A549 (cell line): Measurements from ENCODE around the gene CLP1. TPM values are rescaled to one million over a fixed set of nuclear protein-coding genes. Genes with fewer than 3 reads are reported as not detected.

Experiments
- ATAC-seq, 2 experiments: fragments of 200-7000 bp in 1 of 2; fragments of >200 bp in 1 of 2; cut with Nextera tagmentation in 1 of 2; cut with Tn5 transposase in 1 of 2; 3 replicates each; pipeline versions ENCODE4 v1.8.0 to v1.9.1; 2018 to 2020; ENCODE audit warnings: mild to moderate bottlenecking in 1 of 2, moderate library complexity in 1 of 2
- CTCF ChIA-PET: fragments of 300-600 bp; sonication (Branson Sonifier 250); formaldehyde crosslinking; extraction: SDS; loops from one replicate; lab custom pipeline; 2021; ENCODE audit warnings: antibody characterized with exemption, inconsistent platforms; lab: Yijun Ruan, JAX
- POLR2A ChIA-PET: fragments of 350-600 bp; formaldehyde crosslinking; extraction: SDS; loops from one replicate; lab custom pipeline; 2021; ENCODE audit warnings: antibody characterized with exemption, inconsistent platforms; lab: Yijun Ruan, JAX
- DNase-seq, 2 experiments: peaks; one replicate each; pipeline versions ENCODE4 v3.0.0 to v3.0.0-alpha.2; 2011 to 2016; ENCODE audit warnings: low read depth in 1 of 2, low spot score in 1 of 2
- FAIRE-seq: peaks from 2 replicates; lab custom pipeline; 2011; peaks lifted over from hg19 to GRCh38; lab: Jason Lieb, UNC
- H3K27ac ChIP-seq, 2 experiments: fragments of >200 bp; sonication (Bioruptor Twin); formaldehyde crosslinking; 3 replicates each; pipeline ENCODE4 v1.5.1; 2016 to 2017
- H3K4me1 ChIP-seq: fragments of >200 bp; sonication (Bioruptor Twin); formaldehyde crosslinking; 3 replicates; pipeline ENCODE4 v1.6.1; 2016
- H3K4me2 ChIP-seq: fragments of >200 bp; sonication (Bioruptor Twin); formaldehyde crosslinking; 3 replicates; pipeline ENCODE4 v1.6.1; 2016
- H3K4me3 ChIP-seq: fragments of >200 bp; sonication (Bioruptor Twin); formaldehyde crosslinking; 3 replicates; pipeline ENCODE4 v1.5.1; 2016
- H3K9me3 ChIP-seq: fragments of >200 bp; sonication (Bioruptor Twin); formaldehyde crosslinking; 3 replicates; pipeline ENCODE4 v1.6.1; 2016
- BCL3 ChIP-seq: fragments of >200 bp; sonication (Bioruptor Twin); formaldehyde crosslinking; IDR thresholded peaks from 3 replicates; pipeline ENCODE4 v1.6.1; 2016
- BHLHE40 ChIP-seq: IDR thresholded peaks from 2 replicates; pipeline ENCODE4 v1.6.1; 2012; ENCODE audit warnings: low read depth, low read length, inconsistent platforms
- CTCF ChIP-seq: fragments of >200 bp; sonication (Bioruptor Twin); formaldehyde crosslinking; IDR thresholded peaks from 3 replicates; pipeline ENCODE4 v1.5.1; 2016
- ESRRA ChIP-seq: fragments of 150-350 bp; IDR thresholded peaks from 2 replicates; pipeline ENCODE4 v1.6.1; 2014; ENCODE audit warnings: mild to moderate bottlenecking, low read length, borderline replicate concordance
- FOSL2 ChIP-seq, 2 experiments: fragments of 450-650 bp in 1 of 2; fragments of >200 bp in 1 of 2; sonication (Bioruptor Twin) in 1 of 2; formaldehyde crosslinking; IDR thresholded peaks; 2 replicates each; pipeline versions ENCODE4 v1.5.0 to v1.6.1; 2016 to 2020; ENCODE audit warnings: mild to moderate bottlenecking in 1 of 2, moderate library complexity in 1 of 2
- FOXS1 ChIP-seq: fragments of 250-450 bp; sonication (Bioruptor Pico); IDR thresholded peaks from 2 replicates; pipeline ENCODE4 v1.5.0; 2020; ENCODE audit warnings: mild to moderate bottlenecking, moderate library complexity
- GATA3 ChIP-seq: IDR thresholded peaks from 2 replicates; pipeline ENCODE4 v1.6.1; 2012; ENCODE audit warnings: borderline replicate concordance
- HDAC2 ChIP-seq: fragments of 200-600 bp; sonication (generic); IDR thresholded peaks from 2 replicates; pipeline ENCODE4 v1.6.1; 2016
- HOXB13 ChIP-seq: fragments of 250-450 bp; sonication (Bioruptor Pico); IDR thresholded peaks from 2 replicates; pipeline ENCODE4 v1.5.0; 2020; ENCODE audit warnings: low read depth, mild to moderate bottlenecking, moderate library complexity
- JUNB ChIP-seq: fragments of >200 bp; sonication (Bioruptor Twin); formaldehyde crosslinking; IDR thresholded peaks from 2 replicates; pipeline ENCODE4 v1.6.1; 2016
- MAFK ChIP-seq: fragments of 450-650 bp; IDR thresholded peaks from 2 replicates; pipeline ENCODE4 v1.6.1; 2014; ENCODE audit not compliant: partially characterized antibody
- MYC ChIP-seq: IDR thresholded peaks from 2 replicates; pipeline ENCODE4 v1.6.1; 2012; ENCODE audit warnings: mild to moderate bottlenecking, inconsistent platforms, low read length, improper control_type of control experiment, borderline replicate concordance
- PHF8 ChIP-seq: fragments of 200-600 bp; sonication (generic); IDR thresholded peaks from 2 replicates; pipeline ENCODE4 v1.6.1; 2016; ENCODE audit warnings: low read depth, mild to moderate bottlenecking, antibody characterized with exemption, moderate library complexity, borderline replicate concordance
- RAD21 ChIP-seq, 2 experiments: fragments of >200 bp in 1 of 2; sonication (Bioruptor Twin) in 1 of 2; formaldehyde crosslinking in 1 of 2; IDR thresholded peaks in 1 of 2; conservative IDR thresholded peaks in 1 of 2; 2 replicates in 1 of 2; 3 replicates in 1 of 2; pipeline ENCODE4 v1.6.1; 2012 to 2018; ENCODE audit warnings: inconsistent platforms in 1 of 2
- RARB ChIP-seq: fragments of 250-450 bp; sonication (Bioruptor Pico); IDR thresholded peaks from 2 replicates; pipeline ENCODE4 v1.8.0; 2021; ENCODE audit warnings: mild to moderate bottlenecking, moderate library complexity
- RCOR1 ChIP-seq: fragments of 150-350 bp; IDR thresholded peaks from 2 replicates; pipeline ENCODE4 v1.6.1; 2014; ENCODE audit warnings: antibody characterized with exemption, low read length, low read depth
- RFX5 ChIP-seq: fragments of 450-650 bp; IDR thresholded peaks from 2 replicates; pipeline ENCODE4 v1.7.1; 2014; ENCODE audit warnings: antibody characterized with exemption, mild to moderate bottlenecking, moderate library complexity
- TP53 ChIP-seq: fragments of 250-450 bp; sonication (Bioruptor Pico); IDR thresholded peaks from 2 replicates; pipeline ENCODE4 v1.5.0; 2021; ENCODE audit warnings: mild to moderate bottlenecking, moderate library complexity
- WGBS: methylation state at CpG from one replicate; pipeline ENCODE4 v1.1.6; 2017; ENCODE audit errors: missing lambda C conversion rate; 5-methylcytosine and 5-hydroxymethylcytosine counted together
- polyA plus RNA-seq, 4 experiments: library from polyadenylated mRNA; depleted of rRNA in 3 of 4; stranded (reverse); fragments of >200 nt; fragmentation: RNase III in 1 of 4; extraction: RNeasy Plus Mini Kit Qiagen cat#74134 plus additional on column Dnase treatment in 1 of 4; gene quantifications; 2 replicates in 3 of 4; 3 replicates in 1 of 4; pipeline ENCODE4 v1.2.3, GENCODE V29; 2011 to 2017
- TF ChIP-seq, protein P1 (sequence below): IDR thresholded peaks from 2 replicates; pipeline ENCODE4 v1.6.1; 2012

The CLP1 gene
- polyA plus RNA-seq, 2 of the 4 experiments (the other 2 are of a cell fraction), result 22.8 to 31.8 TPM

GRCh38 chr11:57646799-57647303 lies 10.7 kb upstream of the CLP1 start:
- H3K9me3 ChIP-seq, result no peaks in the 10 kb centered on the region
- ChIA-PET POLR2A (interaction anchor here (0.9 to 1.1 kb wide), 2 partner anchors 79 to 116 kb away, joined by 3 read pairs; partner anchors contain the start of genes TIMM10 and UBE2L6), CTCF (interaction anchor here (0.8 to 11.7 kb wide), 9 partner anchors 8 to 302 kb away, joined by 3 to 318 read pairs (median 5); partner anchors contain the start of gene UBE2L6)
- H3K4me2 ChIP-seq, result no peak overlapping the region
- WGBS, result 82% methylated on average over 18 of the region's 23 CpGs
- H3K4me3 ChIP-seq, result no peak overlapping the region
- no peak for DNase-seq
- H3K4me1 ChIP-seq, result peaks cover 24% of the 10 kb centered on the region
- H3K27ac ChIP-seq, result no peak overlapping the region
- no peak for FAIRE-seq
- no peak for TF ChIP-seq RCOR1
- 0 out of 3 replicates have a peak, but pooled peaks have one; percentile 28 for TF ChIP-seq BCL3
- TF ChIP-seq MAFK, result no peak
- ATAC-seq, result no peak

GRCh38 chr11:57647372-57647771 lies 10.2 kb upstream of the CLP1 start:
- no peak overlapping the region for H3K27ac ChIP-seq
- H3K4me3 ChIP-seq, result no peak overlapping the region
- no peaks in the 10 kb centered on the region for H3K9me3 ChIP-seq
- FAIRE-seq, result no peak
- peaks cover 24% of the 10 kb centered on the region for H3K4me1 ChIP-seq
- ChIA-PET CTCF (interaction anchor here (0.8 to 11.7 kb wide), 8 partner anchors 13 to 302 kb away, joined by 3 to 318 read pairs (median 6); partner anchors contain the start of gene UBE2L6), POLR2A (interaction anchor here (0.9 kb wide), 1 partner anchor 117 kb away, joined by 3 read pairs; the partner anchor contains the start of gene TIMM10)
- TF ChIP-seq BCL3, result no peak
- no peak for TF ChIP-seq PHF8
- TF ChIP-seq GATA3, result no peak
- no peak for TF ChIP-seq FOSL2 (IDR thresholded peaks at IDR 0.05)
- no peak for TF ChIP-seq FOSL2 (CRISPR knock-in tag; IDR thresholded peaks at IDR 0.05)
- TF ChIP-seq HDAC2, result no peak
- TF ChIP-seq TP53 (CRISPR knock-in tag), result no peak
- no peak for TF ChIP-seq RARB (CRISPR knock-in tag)
- TF ChIP-seq, protein P1, sequence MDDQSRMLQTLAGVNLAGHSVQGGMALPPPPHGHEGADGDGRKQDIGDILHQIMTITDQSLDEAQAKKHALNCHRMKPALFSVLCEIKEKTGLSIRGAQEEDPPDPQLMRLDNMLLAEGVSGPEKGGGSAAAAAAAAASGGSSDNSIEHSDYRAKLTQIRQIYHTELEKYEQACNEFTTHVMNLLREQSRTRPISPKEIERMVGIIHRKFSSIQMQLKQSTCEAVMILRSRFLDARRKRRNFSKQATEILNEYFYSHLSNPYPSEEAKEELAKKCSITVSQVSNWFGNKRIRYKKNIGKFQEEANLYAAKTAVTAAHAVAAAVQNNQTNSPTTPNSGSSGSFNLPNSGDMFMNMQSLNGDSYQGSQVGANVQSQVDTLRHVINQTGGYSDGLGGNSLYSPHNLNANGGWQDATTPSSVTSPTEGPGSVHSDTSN, result no peak
- no peak for TF ChIP-seq ESRRA
- TF ChIP-seq RCOR1, result no peak
- no peak for TF ChIP-seq RAD21 (conservative IDR thresholded peaks at IDR 0.05 in 1 of 2, IDR thresholded peaks at IDR 0.05 in 1 of 2)
- TF ChIP-seq JUNB, result no peak
- TF ChIP-seq BHLHE40, result no peak
- no peak for TF ChIP-seq FOXS1 (CRISPR knock-in tag)
- no peak for TF ChIP-seq MYC
- no peak for TF ChIP-seq HOXB13 (CRISPR knock-in tag)
- no peak for TF ChIP-seq CTCF
- TF ChIP-seq RFX5, result no peak
- no peak for ATAC-seq
- no peak for DNase-seq
- 40% methylated on average over 7 of the region's 10 CpGs for WGBS
- no peak overlapping the region for H3K4me2 ChIP-seq
